Gastrocnemius medialis (tissue), 4 donors: ENCODE results near the gene TM2D1. TPM values are rescaled to one million over a fixed set of nuclear protein-coding genes. Genes with fewer than 3 reads are reported as not detected.
"Not testable (repeated sequence)": the region's sequence is repeated elsewhere in the genome, so short reads cannot be mapped to it uniquely, and the experiment has no call there.

Experiments
- ATAC-seq, 2 donors: fragments of 150-250 bp; one replicate each; pipeline ENCODE4 v1.9.1; 2016
- DNase-seq, 2 donors: peaks; one replicate each; pipeline ENCODE4 v3.0.0-alpha.2; 2019
- H3K27ac ChIP-seq, 4 donors: fragments of 200-600 bp; sonication (generic); 1 replicate in 1 of 4; 2 replicates in 3 of 4; pipeline ENCODE4 v1.5.1; 2016 to 2018; ENCODE audit warnings: mild to moderate bottlenecking in 2 of 4, moderate library complexity in 1 of 4
- H3K27me3 ChIP-seq, 3 donors: fragments of 200-600 bp; sonication (generic) in 2 of 3; 1 replicate in 1 of 3; 2 replicates in 2 of 3; pipeline versions ENCODE4 v1.5.1 to v1.6.0; 2016 to 2019; ENCODE audit warnings: mild to moderate bottlenecking in 1 of 3, moderate library complexity in 1 of 3
- H3K36me3 ChIP-seq, 2 donors: fragments of 200-600 bp; sonication (generic) in 1 of 2; one replicate each; pipeline ENCODE4 v1.5.1; 2017 to 2018
- H3K4me1 ChIP-seq, 2 donors: fragments of 200-600 bp; sonication (generic) in 1 of 2; one replicate each; pipeline ENCODE4 v1.5.1; 2016 to 2017; ENCODE audit warnings: mild to moderate bottlenecking in 2 of 2
- H3K4me3 ChIP-seq, 4 donors: fragments of 200-600 bp; sonication (generic) in 3 of 4; 1 replicate in 1 of 4; 2 replicates in 3 of 4; pipeline ENCODE4 v1.5.1; 2016 to 2019; ENCODE audit warnings: mild to moderate bottlenecking in 2 of 4
- H3K9me3 ChIP-seq, 3 donors: fragments of 200-600 bp; sonication (generic) in 2 of 3; 1 replicate in 1 of 3; 2 replicates in 2 of 3; pipeline ENCODE4 v1.5.1; 2016 to 2019
- CTCF ChIP-seq, 5 experiments: fragments of 450-650 bp in 3 of 5; fragments of 200-600 bp in 2 of 5; sonication (generic) in 2 of 5; IDR thresholded peaks in 4 of 5; conservative IDR thresholded peaks in 1 of 5; 1 replicate in 4 of 5; 2 replicates in 1 of 5; pipeline ENCODE4 v1.5.1; 2016 to 2019; ENCODE audit warnings: antibody characterized with exemption in 5 of 5, mild to moderate bottlenecking in 3 of 5, moderate library complexity in 3 of 5
- POLR2A ChIP-seq, 2 donors: fragments of 450-650 bp; IDR thresholded peaks; one replicate each; pipeline ENCODE4 v1.6.1; 2017; ENCODE audit warnings: antibody characterized with exemption in 2 of 2, mild to moderate bottlenecking in 2 of 2, moderate library complexity in 2 of 2
- in situ Hi-C, 4 donors: fragments of 200-750 bp; cut with MboI; loops; one replicate each; pipeline versions ENCODE4 v1.15.0 to v1.8.0; 2017; ENCODE audit warnings: low sequenced_read_pairs in 4 of 4
- intact Hi-C: fragments of 100-400 bp; cut with DNase I; formaldehyde crosslinking; loops from one replicate; pipeline ENCODE4 v1.15.1; 2023; ENCODE audit warnings: low total_unique reads
- total RNA-seq, 4 donors: library from RNA; depleted of rRNA; stranded (reverse); fragments of >200 nt; gene quantifications; one replicate each; pipeline versions ENCODE4 v1.1.0 to v1.2.3, GENCODE V29; 2016

The TM2D1 gene
- total RNA-seq, 4 donors from 2014 or later, result 33.6 to 56.8 (median 38.5) TPM

GRCh38 chr1:61692155-61692800 lies 32.7 kb downstream of the TM2D1 start:
- Histone ChIP-seq H3K9me3 (no peaks in the 10 kb centered on the region), H3K4me3 (no peak overlapping the region), H3K27ac (no peak overlapping the region), H3K36me3 (peaks cover 0 to 16% of the 10 kb centered on the region in 2 donors), H3K27me3 (no peaks in the 10 kb centered on the region), H3K4me1 (no peaks in the 10 kb centered on the region)
- DNase-seq (no peak), ATAC-seq (no peak)
- TF ChIP-seq POLR2A (IDR thresholded peaks at IDR 0.05), result no peak
- no peak for TF ChIP-seq CTCF (IDR thresholded peaks at IDR 0.05 in 4 of 5, conservative IDR thresholded peaks at IDR 0.05 in 1 of 5)
- in situ Hi-C loops (no loop called here), intact Hi-C loops (no loop called here)

GRCh38 chr1:61687901-61688300 lies 37.0 kb downstream of the TM2D1 start:
- no peak for ATAC-seq
- in situ Hi-C loops, result no loop called here
- no peaks in the 10 kb centered on the region for H3K4me1 ChIP-seq

GRCh38 chr1:61682891-61683290 lies 42.0 kb downstream of the TM2D1 start:
- Histone ChIP-seq H3K36me3 (peaks cover 0 to 55% of the 10 kb centered on the region in 2 donors), H3K27me3 (no peaks in the 10 kb centered on the region), H3K27ac (no peak overlapping the region), H3K9me3 (no peaks in the 10 kb centered on the region), H3K4me3 (no peak overlapping the region), H3K4me1 (no peaks in the 10 kb centered on the region)
- in situ Hi-C loops (no loop called here), intact Hi-C loops (no loop called here)
- TF ChIP-seq CTCF (IDR thresholded peaks at IDR 0.05 in 4 of 5, conservative IDR thresholded peaks at IDR 0.05 in 1 of 5), result no peak
- no peak for TF ChIP-seq POLR2A (IDR thresholded peaks at IDR 0.05)
- DNase-seq (no peak), ATAC-seq (no peak)

More at GRCh38 chr1:61687901-61688300, 37.0 kb downstream of the TM2D1 start:
- no peak for TF ChIP-seq CTCF (IDR thresholded peaks at IDR 0.05 in 4 of 5, conservative IDR thresholded peaks at IDR 0.05 in 1 of 5)
- no peak for TF ChIP-seq POLR2A (IDR thresholded peaks at IDR 0.05)
- Histone ChIP-seq H3K4me3 (no peak overlapping the region), H3K27ac (no peak overlapping the region), H3K36me3 (peaks cover 0 to 28% of the 10 kb centered on the region in 2 donors), H3K9me3 (no peaks in the 10 kb centered on the region), H3K27me3 (no peaks in the 10 kb centered on the region)
- no peak for DNase-seq
- intact Hi-C loops, result no loop called here

- Histone ChIP-seq H3K36me3 (peaks cover 0 to 41% of the 10 kb centered on the region in 2 donors), H3K27ac (no peak overlapping the region), H3K27me3 (no peaks in the 10 kb centered on the region), H3K9me3 (no peaks in the 10 kb centered on the region), H3K4me3 (no peak overlapping the region), H3K4me1 (no peaks in the 10 kb centered on the region)
- ATAC-seq (no peak), DNase-seq (no peak)
- intact Hi-C loops (no loop called here), in situ Hi-C loops (no loop called here)
- TF ChIP-seq CTCF (IDR thresholded peaks at IDR 0.05 in 4 of 5, conservative IDR thresholded peaks at IDR 0.05 in 1 of 5), result no peak
- no peak for TF ChIP-seq POLR2A (IDR thresholded peaks at IDR 0.05)
These were observed 44.4 kb downstream of the TM2D1 start for GRCh38 chr1:61680500-61680899.

- ATAC-seq, intact Hi-C loops, H3K9me3 ChIP-seq, H3K4me1 ChIP-seq, H3K27ac ChIP-seq, in situ Hi-C loops, DNase-seq, H3K4me3 ChIP-seq, H3K27me3 ChIP-seq: not testable (repeated sequence)
- peaks cover 0 to 19% of the 10 kb centered on the region in 2 donors for H3K36me3 ChIP-seq
These were observed 48.1 kb downstream of the TM2D1 start for GRCh38 chr1:61676881-61677280.
